GM12878 (cell line): ENCODE data around the gene CACNA2D2. TPM values are rescaled to one million over a fixed set of nuclear protein-coding genes. Genes with fewer than 3 reads are reported as not detected.

Source experiments
- ATAC-seq: fragments of 200-7000 bp; cut with Tn5 transposase; 3 replicates; pipeline ENCODE4 v1.9.1; 2020; ENCODE audit warnings: mild to moderate bottlenecking, moderate library complexity
- BruUV-seq: library from RNA; stranded (reverse); fragments of 400-500 nt; replicated peaks from 2 replicates; lab custom pipeline; 2021; lab: Mats Ljungman, UMichigan
- CTCF ChIA-PET: fragments of 300-600 bp; sonication (Branson Sonifier 250); formaldehyde crosslinking; extraction: SDS; loops from one replicate; lab custom pipeline; 2021; ENCODE audit warnings: inconsistent platforms; lab: Yijun Ruan, JAX
- POLR2A ChIA-PET: fragments of 350-600 bp; formaldehyde crosslinking; extraction: SDS; loops from one replicate; lab custom pipeline; 2021; ENCODE audit warnings: inconsistent platforms; lab: Charles Lee
- RAD21 ChIA-PET: fragments of 300-600 bp; sonication (Branson Sonifier 250); formaldehyde crosslinking; loops from one replicate; lab custom pipeline; 2023; ENCODE audit warnings: antibody characterized with exemption; ENCODE audit not compliant: unreplicated experiment; lab: Charles Lee
- SMC1A ChIA-PET: fragments of 300-600 bp; sonication (Branson Sonifier 250); formaldehyde crosslinking; loops from one replicate; lab custom pipeline; 2023; ENCODE audit not compliant: unreplicated experiment, uncharacterized antibody; lab: Charles Lee
- DNase-seq: peaks from one replicate; pipeline ENCODE4 v3.0.0-alpha.2; 2011; ENCODE audit warnings: low read depth, low spot score
- FAIRE-seq: peaks from 3 replicates; lab custom pipeline; 2011; peaks lifted over from hg19 to GRCh38; lab: Jason Lieb, UNC
- H2AFZ ChIP-seq: 2 replicates; pipeline ENCODE4 v1.6.0; 2011; ENCODE audit warnings: low read depth, low read length, control low read depth; ENCODE audit not compliant: control insufficient read depth
- H3K27ac ChIP-seq: 2 replicates; pipeline ENCODE4 v1.5.1; 2011; ENCODE audit warnings: control low read depth; ENCODE audit not compliant: control insufficient read depth, insufficient read depth
- H3K27me3 ChIP-seq, 2 experiments: replicated peaks in 1 of 2; 2 replicates each; pipeline versions ENCODE4 v1.6.0 to v1.6.1; 2011; ENCODE audit warnings: low read length in 1 of 2; ENCODE audit not compliant: control insufficient read depth in 2 of 2, insufficient read depth in 2 of 2
- H3K36me3 ChIP-seq, 2 experiments: 2 replicates each; pipeline ENCODE4 v1.5.1; 2011; ENCODE audit warnings: low read length in 1 of 2; ENCODE audit not compliant: control insufficient read depth in 2 of 2, insufficient read depth in 2 of 2
- H3K4me1 ChIP-seq: 2 replicates; pipeline ENCODE4 v1.6.1; 2011; ENCODE audit warnings: mild to moderate bottlenecking, low read length, moderate library complexity, mixed read lengths; ENCODE audit not compliant: control insufficient read depth, insufficient read depth
- H3K4me2 ChIP-seq: 2 replicates; pipeline ENCODE4 v1.6.0; 2011; ENCODE audit warnings: control low read depth; ENCODE audit not compliant: control insufficient read depth, insufficient read depth
- H3K4me3 ChIP-seq: fragments of 200-600 bp; sonication (generic); 2 replicates; pipeline ENCODE4 v1.5.1; 2016
- H3K79me2 ChIP-seq: 2 replicates; pipeline ENCODE4 v1.6.0; 2011; ENCODE audit warnings: low read length; ENCODE audit not compliant: control insufficient read depth, insufficient read depth
- H3K9ac ChIP-seq: 2 replicates; pipeline ENCODE4 v1.8.0; 2011; ENCODE audit warnings: low read length, control low read depth, mixed read lengths; ENCODE audit not compliant: control insufficient read depth, insufficient read depth
- H3K9me3 ChIP-seq: replicated peaks from 3 replicates; pipeline ENCODE4 v1.5.1; 2011; ENCODE audit warnings: mild to moderate bottlenecking, low read length; ENCODE audit not compliant: control insufficient read depth, insufficient read depth
- H4K20me1 ChIP-seq: 2 replicates; pipeline ENCODE4 v1.6.0; 2011; ENCODE audit not compliant: control insufficient read depth, insufficient read depth
- BCL11A ChIP-seq: IDR thresholded peaks from 2 replicates; pipeline ENCODE4 v1.6.1; 2011; ENCODE audit warnings: low read depth, low read length
- JUND ChIP-seq: IDR thresholded peaks from 2 replicates; pipeline ENCODE4 v1.6.1; 2012; ENCODE audit warnings: low read depth, mild to moderate bottlenecking, low read length, improper control_type of control experiment, moderate library complexity
- NFIC ChIP-seq: IDR thresholded peaks from 2 replicates; pipeline ENCODE4 v1.6.1; 2012; ENCODE audit warnings: low read depth, mild to moderate bottlenecking, inconsistent platforms, low read length, moderate library complexity
- SP1 ChIP-seq: IDR thresholded peaks from one replicate; pipeline ENCODE4 v1.6.1; 2011; ENCODE audit warnings: low read depth, low read length
- SPI1 ChIP-seq: IDR thresholded peaks from 2 replicates; pipeline ENCODE4 v1.6.1; 2011; ENCODE audit warnings: low read depth, mild to moderate bottlenecking, low read length, moderate library complexity, borderline replicate concordance; ENCODE audit not compliant: insufficient read depth
- SRF ChIP-seq, 2 experiments: IDR thresholded peaks; 2 replicates each; pipeline ENCODE4 v1.6.1; 2011; ENCODE audit warnings: low read depth in 2 of 2, low read length in 2 of 2, mild to moderate bottlenecking in 1 of 2, moderate library complexity in 1 of 2
- WGBS: methylation state at CpG from one replicate; pipeline ENCODE4 v1.1.6; 2016; ENCODE audit warnings: low lambda C conversion rate; ENCODE audit not compliant: insufficient replicate concordance, insufficient coverage; ENCODE audit errors: missing lambda C conversion rate; 5-methylcytosine and 5-hydroxymethylcytosine counted together
- in situ Hi-C: fragments of 300-500 bp; cut with MboI; formaldehyde crosslinking; loops from 9 replicates; pipeline ENCODE4 v1.14.3; 2018; ENCODE audit warnings: mixed read lengths
- intact Hi-C: fragments of 100-400 bp; cut with micrococcal nuclease; formaldehyde crosslinking; loops from one replicate; pipeline ENCODE4 v1.14.2; 2022; ENCODE audit not compliant: unreplicated experiment
- polyA plus RNA-seq, 11 experiments: library from polyadenylated mRNA; depleted of rRNA in 4 of 11; unstranded in 6 of 11; stranded (reverse) in 5 of 11; fragments of >200 nt; fragmentation: Nextera tagmentation in 4 of 11; fragmentation: Illumina TruSeq in 1 of 11; extraction: Ambion mirVana in 4 of 11; extraction: Trizol in 1 of 11; gene quantifications; 1 replicate in 1 of 11; 2 replicates in 10 of 11; pipeline versions ENCODE4 v1.2.1 to v1.2.3, GENCODE V29; 2011 to 2016; ENCODE audit warnings: inconsistent platforms in 2 of 11, missing spikeins in 2 of 11, low read depth in 1 of 11
- total RNA-seq, 4 experiments: library from RNA; depleted of rRNA in 3 of 4; stranded (reverse); fragments of >200 nt in 3 of 4; fragmentation: Illumina TruSeq in 1 of 4; extraction: Trizol in 1 of 4; gene quantifications; 2 replicates each; pipeline versions ENCODE4 v1.2.1 to v1.2.3, GENCODE V29; 2013 to 2021
- TF ChIP-seq, protein P1 (sequence below): fragments of 450-650 bp; IDR thresholded peaks from 2 replicates; pipeline ENCODE4 v1.6.1; 2016; ENCODE audit warnings: mild to moderate bottlenecking
- TF ChIP-seq, protein P2 (sequence below), 3 experiments: IDR thresholded peaks in 2 of 3; conservative IDR thresholded peaks in 1 of 3; 2 replicates each; pipeline ENCODE4 v1.5.1; 2011; ENCODE audit warnings: low read depth in 3 of 3, low read length in 3 of 3, mild to moderate bottlenecking in 3 of 3, control low read depth in 2 of 3, moderate library complexity in 2 of 3, inconsistent platforms in 1 of 3, mixed read lengths in 1 of 3; ENCODE audit not compliant: control insufficient read depth in 2 of 3, insufficient read depth in 1 of 3; ENCODE audit errors: extremely low read depth in 1 of 3
- TF ChIP-seq, protein P3 (sequence below): fragments of 150-350 bp; IDR thresholded peaks from 2 replicates; pipeline ENCODE4 v1.6.1; 2014; ENCODE audit warnings: mild to moderate bottlenecking, low read depth, low read length
- TF ChIP-seq, protein P4 (sequence below): IDR thresholded peaks from 2 replicates; pipeline ENCODE4 v1.6.1; 2011; ENCODE audit warnings: mild to moderate bottlenecking, low read depth, low read length, moderate library complexity; ENCODE audit not compliant: insufficient replicate concordance

The CACNA2D2 gene
- total and polyA plus RNA-seq, 10 of the 15 experiments (the other 5 are each of a cell fraction or from before 2014, with no cell fraction given), result 0.03 to 0.07 TPM; not detected in 8

DNA sequence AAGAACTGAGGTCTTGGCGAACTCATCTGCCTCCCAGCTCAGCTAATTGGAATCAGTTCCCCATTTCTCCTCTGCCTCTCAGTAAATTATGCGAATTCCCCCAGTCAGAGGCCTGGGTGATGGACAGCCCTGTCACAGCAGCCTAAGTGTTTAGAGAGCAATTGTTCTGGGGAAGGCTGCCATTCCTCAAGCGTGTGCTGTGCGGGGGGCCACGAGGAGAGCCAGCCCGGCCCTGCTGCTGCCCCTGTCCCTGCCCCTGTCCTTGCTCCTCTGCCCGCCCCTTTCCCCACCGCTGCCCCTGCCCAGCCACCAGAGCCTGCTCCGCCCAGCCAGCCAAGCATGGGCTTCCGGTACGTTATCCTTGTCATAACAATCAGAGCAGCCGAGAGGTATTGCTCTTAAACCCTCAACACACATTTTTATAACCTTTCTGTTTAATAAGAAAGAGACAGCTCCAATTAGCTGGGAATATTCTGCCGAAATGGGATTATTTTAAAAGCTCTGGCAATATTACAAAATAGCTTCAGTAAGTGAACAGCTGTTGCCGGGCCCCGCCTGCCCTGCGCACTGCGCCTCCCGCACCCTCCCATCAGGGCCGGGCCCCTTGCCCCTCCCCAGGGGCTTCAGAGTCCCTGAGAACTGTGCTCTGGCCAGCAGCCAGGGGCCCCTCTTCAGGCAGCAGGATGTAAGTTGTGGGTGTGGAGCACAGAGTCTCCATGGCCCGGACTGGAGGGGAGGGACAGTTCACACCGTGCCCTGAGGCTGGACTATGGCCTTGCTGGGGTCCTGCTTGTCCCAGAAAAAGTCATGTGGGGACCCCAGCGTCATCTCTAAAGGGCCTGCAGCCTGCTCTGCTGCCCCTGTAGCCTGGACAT lies 12.4 kb upstream of the CACNA2D2 start:
- no peaks in the 10 kb centered on the region for H4K20me1 ChIP-seq
- BruUV-seq, result no TSS peak
- H3K9ac ChIP-seq, result no peak overlapping the region
- intact Hi-C loops (no loop called here), in situ Hi-C loops (loop anchor here (5.0 kb wide), 1 partner anchor 96 kb away; the partner anchor contains the start of gene CISH)
- POLR2A ChIA-PET, result no interaction called here
- CTCF ChIA-PET, result interaction anchor here (1.5 to 6.5 kb wide), 2 partner anchors 27 to 96 kb away, joined by 4 to 28 read pairs; partner anchors contain the start of gene CISH
- no peak overlapping the region for H2AFZ ChIP-seq
- no peaks in the 10 kb centered on the region for H3K4me1 ChIP-seq
- peaks cover 0 to 5% of the 10 kb centered on the region in 2 experiments for H3K27me3 ChIP-seq
- SMC1A ChIA-PET, result no interaction called here
- no peak for FAIRE-seq
- ATAC-seq, result peak; percentile 72
- no peak overlapping the region for H3K4me2 ChIP-seq
- RAD21 ChIA-PET, result no interaction called here
- H3K36me3 ChIP-seq, result no peaks in the 10 kb centered on the region
- no peak overlapping the region for H3K27ac ChIP-seq
- no peaks in the 10 kb centered on the region for H3K9me3 ChIP-seq
- 25% methylated on average over 22 of the region's 22 CpGs for WGBS
- TF ChIP-seq, protein P1, sequence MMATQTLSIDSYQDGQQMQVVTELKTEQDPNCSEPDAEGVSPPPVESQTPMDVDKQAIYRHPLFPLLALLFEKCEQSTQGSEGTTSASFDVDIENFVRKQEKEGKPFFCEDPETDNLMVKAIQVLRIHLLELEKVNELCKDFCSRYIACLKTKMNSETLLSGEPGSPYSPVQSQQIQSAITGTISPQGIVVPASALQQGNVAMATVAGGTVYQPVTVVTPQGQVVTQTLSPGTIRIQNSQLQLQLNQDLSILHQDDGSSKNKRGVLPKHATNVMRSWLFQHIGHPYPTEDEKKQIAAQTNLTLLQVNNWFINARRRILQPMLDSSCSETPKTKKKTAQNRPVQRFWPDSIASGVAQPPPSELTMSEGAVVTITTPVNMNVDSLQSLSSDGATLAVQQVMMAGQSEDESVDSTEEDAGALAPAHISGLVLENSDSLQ, result peak; percentile 93
- peak; percentile 65 to 75; a peak in 2 of 4 replicates for TF ChIP-seq SRF (IDR thresholded peaks at IDR 0.05; ENCODE audit: low read depth in 2 of 2, low read length in 2 of 2)
- no peak for TF ChIP-seq BCL11A
- TF ChIP-seq NFIC, result no peak
- TF ChIP-seq, protein P2, sequence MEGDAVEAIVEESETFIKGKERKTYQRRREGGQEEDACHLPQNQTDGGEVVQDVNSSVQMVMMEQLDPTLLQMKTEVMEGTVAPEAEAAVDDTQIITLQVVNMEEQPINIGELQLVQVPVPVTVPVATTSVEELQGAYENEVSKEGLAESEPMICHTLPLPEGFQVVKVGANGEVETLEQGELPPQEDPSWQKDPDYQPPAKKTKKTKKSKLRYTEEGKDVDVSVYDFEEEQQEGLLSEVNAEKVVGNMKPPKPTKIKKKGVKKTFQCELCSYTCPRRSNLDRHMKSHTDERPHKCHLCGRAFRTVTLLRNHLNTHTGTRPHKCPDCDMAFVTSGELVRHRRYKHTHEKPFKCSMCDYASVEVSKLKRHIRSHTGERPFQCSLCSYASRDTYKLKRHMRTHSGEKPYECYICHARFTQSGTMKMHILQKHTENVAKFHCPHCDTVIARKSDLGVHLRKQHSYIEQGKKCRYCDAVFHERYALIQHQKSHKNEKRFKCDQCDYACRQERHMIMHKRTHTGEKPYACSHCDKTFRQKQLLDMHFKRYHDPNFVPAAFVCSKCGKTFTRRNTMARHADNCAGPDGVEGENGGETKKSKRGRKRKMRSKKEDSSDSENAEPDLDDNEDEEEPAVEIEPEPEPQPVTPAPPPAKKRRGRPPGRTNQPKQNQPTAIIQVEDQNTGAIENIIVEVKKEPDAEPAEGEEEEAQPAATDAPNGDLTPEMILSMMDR (IDR thresholded peaks at IDR 0.05 in 2 of 3, conservative IDR thresholded peaks at IDR 0.05 in 1 of 3; ENCODE audit: control insufficient read depth in 2 of 3, extremely low read depth in 1 of 3, insufficient read depth in 1 of 3, low read depth in 3 of 3, low read length in 3 of 3), result no peak
- TF ChIP-seq, protein P3, sequence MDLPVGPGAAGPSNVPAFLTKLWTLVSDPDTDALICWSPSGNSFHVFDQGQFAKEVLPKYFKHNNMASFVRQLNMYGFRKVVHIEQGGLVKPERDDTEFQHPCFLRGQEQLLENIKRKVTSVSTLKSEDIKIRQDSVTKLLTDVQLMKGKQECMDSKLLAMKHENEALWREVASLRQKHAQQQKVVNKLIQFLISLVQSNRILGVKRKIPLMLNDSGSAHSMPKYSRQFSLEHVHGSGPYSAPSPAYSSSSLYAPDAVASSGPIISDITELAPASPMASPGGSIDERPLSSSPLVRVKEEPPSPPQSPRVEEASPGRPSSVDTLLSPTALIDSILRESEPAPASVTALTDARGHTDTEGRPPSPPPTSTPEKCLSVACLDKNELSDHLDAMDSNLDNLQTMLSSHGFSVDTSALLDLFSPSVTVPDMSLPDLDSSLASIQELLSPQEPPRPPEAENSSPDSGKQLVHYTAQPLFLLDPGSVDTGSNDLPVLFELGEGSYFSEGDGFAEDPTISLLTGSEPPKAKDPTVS, result no peak
- TF ChIP-seq, protein P4, sequence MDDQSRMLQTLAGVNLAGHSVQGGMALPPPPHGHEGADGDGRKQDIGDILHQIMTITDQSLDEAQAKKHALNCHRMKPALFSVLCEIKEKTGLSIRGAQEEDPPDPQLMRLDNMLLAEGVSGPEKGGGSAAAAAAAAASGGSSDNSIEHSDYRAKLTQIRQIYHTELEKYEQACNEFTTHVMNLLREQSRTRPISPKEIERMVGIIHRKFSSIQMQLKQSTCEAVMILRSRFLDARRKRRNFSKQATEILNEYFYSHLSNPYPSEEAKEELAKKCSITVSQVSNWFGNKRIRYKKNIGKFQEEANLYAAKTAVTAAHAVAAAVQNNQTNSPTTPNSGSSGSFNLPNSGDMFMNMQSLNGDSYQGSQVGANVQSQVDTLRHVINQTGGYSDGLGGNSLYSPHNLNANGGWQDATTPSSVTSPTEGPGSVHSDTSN, result peak; percentile 80
- no peak for TF ChIP-seq JUND
- TF ChIP-seq SPI1, result peak; percentile 83
- TF ChIP-seq SP1, result no peak
- TF ChIP-seq, all 136 proteins: peak for 4
- Histone ChIP-seq H3K4me3 (no peak overlapping the region), H3K79me2 (no peaks in the 10 kb centered on the region)
- DNase-seq, result no peak
